Esophagus muscularis mucosa (tissue), 4 donors: ENCODE results near the gene CSNK2A3. TPM values are rescaled to one million over a fixed set of nuclear protein-coding genes. Genes with fewer than 3 reads are reported as not detected.

ENCODE experiments used
- DNase-seq: peaks from one replicate; pipeline ENCODE4 v3.0.0-alpha.2; 2017; ENCODE audit errors: extremely low spot score
- H3K27ac ChIP-seq, 4 donors: fragments of 200-600 bp; sonication (generic); replicated peaks in 1 of 4; 1 replicate in 3 of 4; 2 replicates in 1 of 4; pipeline ENCODE4 v1.5.1; 2016 to 2019; ENCODE audit warnings: mild to moderate bottlenecking in 1 of 4
- H3K27me3 ChIP-seq, 4 donors: fragments of 200-600 bp; sonication (generic); one replicate each; pipeline versions ENCODE4 v1.5.1 to v1.6.0; 2016 to 2019
- H3K36me3 ChIP-seq, 4 donors: fragments of 200-600 bp; sonication (generic); one replicate each; pipeline ENCODE4 v1.5.1; 2016 to 2019
- H3K4me1 ChIP-seq, 4 donors: fragments of 200-600 bp; sonication (generic); one replicate each; pipeline ENCODE4 v1.5.1; 2016 to 2019
- H3K4me3 ChIP-seq, 4 donors: fragments of 200-600 bp; sonication (generic); 1 replicate in 2 of 4; 2 replicates in 2 of 4; pipeline ENCODE4 v1.5.1; 2016 to 2019; ENCODE audit warnings: mild to moderate bottlenecking in 4 of 4, moderate library complexity in 1 of 4
- H3K9me3 ChIP-seq, 4 donors: fragments of 200-600 bp; sonication (generic); 1 replicate in 3 of 4; 2 replicates in 1 of 4; pipeline ENCODE4 v1.5.1; 2016 to 2019
- CTCF ChIP-seq, 3 experiments: fragments of 200-600 bp in 2 of 3; fragments of 450-650 bp in 1 of 3; sonication (generic) in 2 of 3; IDR thresholded peaks; one replicate each; pipeline ENCODE4 v1.5.1; 2017 to 2019; ENCODE audit warnings: antibody characterized with exemption in 3 of 3, mild to moderate bottlenecking in 2 of 3, moderate library complexity in 1 of 3
- EP300 ChIP-seq: sonication (generic); formaldehyde crosslinking; IDR thresholded peaks from one replicate; pipeline ENCODE4 v1.6.1; 2017; ENCODE audit warnings: antibody characterized with exemption
- POLR2A ChIP-seq: fragments of 450-650 bp; IDR thresholded peaks from one replicate; pipeline ENCODE4 v1.6.1; 2017; ENCODE audit warnings: antibody characterized with exemption, moderate library complexity, mild to moderate bottlenecking, low read depth
- POLR2AphosphoS5 ChIP-seq, 2 donors: sonication (generic); formaldehyde crosslinking; IDR thresholded peaks; one replicate each; pipeline ENCODE4 v1.6.1; 2017; ENCODE audit warnings: antibody characterized with exemption in 2 of 2
- WGBS: methylation state at CpG from one replicate; pipeline ENCODE4 v1.1.5; 2018; 5-methylcytosine and 5-hydroxymethylcytosine counted together
- intact Hi-C: fragments of 100-400 bp; cut with DNase I; formaldehyde crosslinking; loops from one replicate; pipeline ENCODE4 v1.15.1; 2023
- total RNA-seq, 4 donors: library from RNA; depleted of rRNA; stranded (reverse); fragments of >200 nt; gene quantifications; one replicate each; pipeline versions ENCODE4 v1.1.0 to v1.2.1, GENCODE V29; 2016

The CSNK2A3 gene
- total RNA-seq, 4 donors from 2014 or later: 0.83 to 2.8 (median 1.1) TPM

GRCh38 chr11:11338304-11338703 is 14.7 kb downstream of the CSNK2A3 start:
- H3K36me3 ChIP-seq: peaks cover 0 to 39% (median 18%) of the 10 kb centered on the region in 4 donors
- no peak overlapping the region for H3K27ac ChIP-seq
- no peaks in the 10 kb centered on the region for H3K9me3 ChIP-seq
- no peaks in the 10 kb centered on the region for H3K27me3 ChIP-seq
- DNase-seq: no peak
- H3K4me1 ChIP-seq: no peaks in the 10 kb centered on the region
- 100% methylated on average over 1 of the region's 1 CpG for WGBS
- intact Hi-C loops: no loop called here
- no peak overlapping the region for H3K4me3 ChIP-seq
- TF ChIP-seq EP300: no peak
- no peak for TF ChIP-seq CTCF (IDR thresholded peaks at IDR 0.05)
- no peak for TF ChIP-seq POLR2AphosphoS5 (IDR thresholded peaks at IDR 0.05)
- no peak for TF ChIP-seq POLR2A

- H3K4me3 ChIP-seq: no peak overlapping the region
- H3K9me3 ChIP-seq: no peaks in the 10 kb centered on the region
- intact Hi-C loops: no loop called here
- no peak overlapping the region for H3K27ac ChIP-seq
- no peak for DNase-seq
- H3K4me1 ChIP-seq: no peaks in the 10 kb centered on the region
- 81% methylated on average over 4 of the region's 4 CpGs for WGBS
- TF ChIP-seq CTCF (IDR thresholded peaks at IDR 0.05) (no peak), EP300 (no peak), POLR2A (no peak), POLR2AphosphoS5 (IDR thresholded peaks at IDR 0.05) (no peak)
- no peaks in the 10 kb centered on the region for H3K27me3 ChIP-seq
- H3K36me3 ChIP-seq: peaks cover 0 to 53% (median 29%) of the 10 kb centered on the region in 4 donors
Observed at GRCh38 chr11:11336664-11337063, 16.4 kb downstream of the CSNK2A3 start.

GRCh38 chr11:11335043-11335442 is 18.0 kb downstream of the CSNK2A3 start:
- no peak for TF ChIP-seq CTCF (IDR thresholded peaks at IDR 0.05)
- no peak for TF ChIP-seq EP300
- no peak for TF ChIP-seq POLR2AphosphoS5 (IDR thresholded peaks at IDR 0.05)
- no peak for TF ChIP-seq POLR2A
- no peak for DNase-seq
- WGBS: 89% methylated on average over 2 of the region's 2 CpGs
- intact Hi-C loops: no loop called here
- Histone ChIP-seq H3K9me3 (no peaks in the 10 kb centered on the region), H3K4me1 (no peaks in the 10 kb centered on the region), H3K27ac (no peak overlapping the region), H3K4me3 (no peak overlapping the region), H3K27me3 (no peaks in the 10 kb centered on the region), H3K36me3 (peaks cover 0 to 58% (median 36%) of the 10 kb centered on the region in 4 donors)

GRCh38 chr11:11334607-11335006 is 18.4 kb downstream of the CSNK2A3 start:
- no peak for DNase-seq
- Histone ChIP-seq H3K27ac (no peak overlapping the region), H3K9me3 (no peaks in the 10 kb centered on the region), H3K27me3 (no peaks in the 10 kb centered on the region), H3K4me3 (no peak overlapping the region), H3K36me3 (peaks cover 0 to 60% (median 34%) of the 10 kb centered on the region in 4 donors), H3K4me1 (no peaks in the 10 kb centered on the region)
- 79% methylated on average over 4 of the region's 4 CpGs for WGBS
- intact Hi-C loops: no loop called here
- TF ChIP-seq CTCF (IDR thresholded peaks at IDR 0.05) (no peak), POLR2A (no peak), EP300 (no peak), POLR2AphosphoS5 (IDR thresholded peaks at IDR 0.05) (no peak)

GRCh38 chr11:11332141-11332710 is 20.8 kb downstream of the CSNK2A3 start:
- DNase-seq: no peak
- Histone ChIP-seq H3K4me1 (no peaks in the 10 kb centered on the region), H3K9me3 (no peaks in the 10 kb centered on the region), H3K27me3 (no peaks in the 10 kb centered on the region), H3K36me3 (peaks cover 0 to 78% (median 43%) of the 10 kb centered on the region in 4 donors), H3K27ac (no peak overlapping the region), H3K4me3 (no peak overlapping the region)
- TF ChIP-seq EP300 (no peak), POLR2A (no peak), POLR2AphosphoS5 (IDR thresholded peaks at IDR 0.05) (no peak), CTCF (IDR thresholded peaks at IDR 0.05) (no peak)
- 91% methylated on average over 5 of the region's 5 CpGs for WGBS
- intact Hi-C loops: no loop called here
